Measurements from ENCODE around the gene EHD2. TPM values are rescaled to one million over a fixed set of nuclear protein-coding genes. Genes with fewer than 3 reads are reported as not detected.

Gene EHD2
- total and polyA plus RNA-seq, 4 donors = 68.0 to 190 (median 127) TPM

DNA sequence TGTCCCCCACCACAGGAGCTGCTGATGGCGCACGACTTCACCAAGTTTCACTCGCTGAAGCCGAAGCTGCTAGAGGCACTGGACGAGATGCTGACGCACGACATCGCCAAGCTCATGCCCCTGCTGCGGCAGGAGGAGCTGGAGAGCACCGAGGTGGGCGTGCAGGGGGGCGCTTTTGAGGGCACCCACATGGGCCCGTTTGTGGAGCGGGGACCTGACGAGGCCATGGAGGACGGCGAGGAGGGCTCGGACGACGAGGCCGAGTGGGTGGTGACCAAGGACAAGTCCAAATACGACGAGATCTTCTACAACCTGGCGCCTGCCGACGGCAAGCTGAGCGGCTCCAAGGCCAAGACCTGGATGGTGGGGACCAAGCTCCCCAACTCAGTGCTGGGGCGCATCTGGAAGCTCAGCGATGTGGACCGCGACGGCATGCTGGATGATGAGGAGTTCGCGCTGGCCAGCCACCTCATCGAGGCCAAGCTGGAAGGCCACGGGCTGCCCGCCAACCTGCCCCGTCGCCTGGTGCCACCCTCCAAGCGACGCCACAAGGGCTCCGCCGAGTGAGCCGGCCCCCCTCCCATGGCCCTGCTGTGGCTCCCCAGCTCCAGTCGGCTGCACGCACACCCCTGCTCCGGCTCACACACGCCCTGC lies 27.8 kb downstream of the EHD2 start:
- DNase-seq (no peak), ATAC-seq (ENCODE audit: insufficient read depth, low FRiP score) (no peak)
- Histone ChIP-seq H3K9ac (ENCODE audit: insufficient read depth in 1 of 2, low read length in 2 of 2) (no peak overlapping the region), H3K9me3 (ENCODE audit: control insufficient read depth in 4 of 4, insufficient read depth in 3 of 4, low read length in 3 of 4) (peaks cover 0 to 4% (median 0%) of the 10 kb centered on the region in 4 donors), H3K27ac (ENCODE audit: low read depth in 1 of 2, low read length in 1 of 2) (peak overlapping the region in 1 of 2 donors; percentile 26), H3K4me3 (no peak overlapping the region), H3K36me3 (ENCODE audit: control insufficient read depth in 4 of 4, insufficient read depth in 4 of 4, low read length in 4 of 4) (peaks cover 0 to 34% (median 19%) of the 10 kb centered on the region in 4 donors), H3K27me3 (ENCODE audit: control insufficient read depth in 3 of 3, insufficient read depth in 3 of 3, low read length in 2 of 3) (no peaks in the 10 kb centered on the region), H3K4me1 (ENCODE audit: control insufficient read depth in 5 of 5, insufficient read depth in 5 of 5, low read length in 5 of 5) (peaks cover 4 to 23% (median 9%) of the 10 kb centered on the region in 5 donors)
- WGBS, 2 donors = 93% methylated on average over 48 of the region's 48 CpGs
- TF ChIP-seq, protein P1, sequence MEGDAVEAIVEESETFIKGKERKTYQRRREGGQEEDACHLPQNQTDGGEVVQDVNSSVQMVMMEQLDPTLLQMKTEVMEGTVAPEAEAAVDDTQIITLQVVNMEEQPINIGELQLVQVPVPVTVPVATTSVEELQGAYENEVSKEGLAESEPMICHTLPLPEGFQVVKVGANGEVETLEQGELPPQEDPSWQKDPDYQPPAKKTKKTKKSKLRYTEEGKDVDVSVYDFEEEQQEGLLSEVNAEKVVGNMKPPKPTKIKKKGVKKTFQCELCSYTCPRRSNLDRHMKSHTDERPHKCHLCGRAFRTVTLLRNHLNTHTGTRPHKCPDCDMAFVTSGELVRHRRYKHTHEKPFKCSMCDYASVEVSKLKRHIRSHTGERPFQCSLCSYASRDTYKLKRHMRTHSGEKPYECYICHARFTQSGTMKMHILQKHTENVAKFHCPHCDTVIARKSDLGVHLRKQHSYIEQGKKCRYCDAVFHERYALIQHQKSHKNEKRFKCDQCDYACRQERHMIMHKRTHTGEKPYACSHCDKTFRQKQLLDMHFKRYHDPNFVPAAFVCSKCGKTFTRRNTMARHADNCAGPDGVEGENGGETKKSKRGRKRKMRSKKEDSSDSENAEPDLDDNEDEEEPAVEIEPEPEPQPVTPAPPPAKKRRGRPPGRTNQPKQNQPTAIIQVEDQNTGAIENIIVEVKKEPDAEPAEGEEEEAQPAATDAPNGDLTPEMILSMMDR (IDR thresholded peaks at IDR 0.05; ENCODE audit: control extremely low read depth, extremely low read depth) = no peak

DNA sequence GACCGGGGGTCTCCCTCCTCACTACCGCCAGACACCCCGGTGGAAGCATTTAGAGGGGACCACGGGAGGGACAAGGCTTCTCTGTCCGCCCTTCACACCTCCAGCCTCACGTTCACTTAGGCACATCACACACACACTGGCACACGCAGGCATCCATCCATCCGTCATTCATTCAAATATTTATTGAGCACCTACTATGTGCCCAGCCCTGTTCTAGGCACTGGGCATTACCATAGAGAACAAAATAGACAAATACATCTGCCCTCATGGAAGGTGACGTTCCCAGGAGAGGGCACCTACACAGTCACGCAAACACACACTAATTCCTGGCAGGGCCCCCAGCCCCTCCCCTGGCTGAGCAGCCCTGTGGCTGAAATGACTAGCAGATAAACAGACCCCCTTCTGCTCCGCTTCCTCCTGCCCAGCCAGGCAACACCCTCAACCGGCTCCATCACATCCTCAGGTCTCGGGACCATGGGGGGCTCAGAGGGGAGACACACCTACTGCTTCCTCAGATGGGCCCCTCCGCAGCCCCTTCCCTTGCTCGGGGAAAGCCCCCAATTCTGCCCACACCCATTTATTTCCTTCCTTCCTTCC lies 28.4 kb downstream of the EHD2 start:
- ATAC-seq (ENCODE audit: insufficient read depth, low FRiP score) = no peak
- no peak overlapping the region for H3K9ac ChIP-seq (ENCODE audit: insufficient read depth in 1 of 2, low read length in 2 of 2)
- 72 to 77% methylated on average over 15 of the region's 15 CpGs for WGBS, 2 donors
- H3K4me1 ChIP-seq (ENCODE audit: control insufficient read depth in 5 of 5, insufficient read depth in 5 of 5, low read length in 5 of 5) = peaks cover 5 to 23% (median 9%) of the 10 kb centered on the region in 5 donors
- DNase-seq = no peak
- H3K27ac ChIP-seq (ENCODE audit: low read depth in 1 of 2, low read length in 1 of 2) = peak overlapping the region; percentile 55 to 70
- H3K9me3 ChIP-seq (ENCODE audit: control insufficient read depth in 4 of 4, insufficient read depth in 3 of 4, low read length in 3 of 4) = peaks cover 0 to 4% (median 0%) of the 10 kb centered on the region in 4 donors
- no peaks in the 10 kb centered on the region for H3K27me3 ChIP-seq (ENCODE audit: control insufficient read depth in 3 of 3, insufficient read depth in 3 of 3, low read length in 2 of 3)
- H3K4me3 ChIP-seq = no peak overlapping the region
- TF ChIP-seq, protein P1 (IDR thresholded peaks at IDR 0.05; ENCODE audit: control extremely low read depth, extremely low read depth) = no peak
- peaks cover 0 to 29% (median 13%) of the 10 kb centered on the region in 4 donors for H3K36me3 ChIP-seq (ENCODE audit: control insufficient read depth in 4 of 4, insufficient read depth in 4 of 4, low read length in 4 of 4)

DNA sequence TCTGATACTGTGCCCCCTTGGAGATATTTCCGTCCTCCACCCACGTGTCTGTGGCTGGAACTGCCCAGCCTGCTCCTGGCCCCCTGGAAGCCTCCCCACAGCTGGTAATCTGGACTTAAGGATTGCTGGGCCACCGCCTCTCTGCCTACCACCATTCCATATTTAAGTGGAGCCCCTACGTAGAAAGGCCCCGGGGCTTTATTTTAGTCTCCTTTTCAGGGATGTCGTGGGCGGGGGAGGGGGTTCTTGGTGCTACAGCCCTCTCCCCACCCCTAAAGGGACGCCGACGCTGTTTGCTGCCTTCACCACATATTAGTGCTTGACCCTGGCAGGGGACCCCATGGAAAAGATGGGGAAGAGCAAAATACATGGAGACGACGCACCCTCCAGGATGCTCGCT lies 29.4 kb downstream of the EHD2 start:
- peak overlapping the region; percentile 70 to 95 for H3K27ac ChIP-seq (ENCODE audit: low read depth in 1 of 2, low read length in 1 of 2)
- H3K9ac ChIP-seq (ENCODE audit: insufficient read depth in 1 of 2, low read length in 2 of 2) = peak overlapping the region in 1 of 2 donors; percentile 57
- ATAC-seq (ENCODE audit: insufficient read depth, low FRiP score) (no peak), DNase-seq (peak in 1 of 3 donors; percentile 38)
- TF ChIP-seq, protein P1 (IDR thresholded peaks at IDR 0.05; ENCODE audit: control extremely low read depth, extremely low read depth) = no peak
- H3K27me3 ChIP-seq (ENCODE audit: control insufficient read depth in 3 of 3, insufficient read depth in 3 of 3, low read length in 2 of 3) = no peaks in the 10 kb centered on the region
- WGBS, 2 donors = 44 to 61% methylated on average over 13 of the region's 13 CpGs
- no peak overlapping the region for H3K4me3 ChIP-seq
- peaks cover 0 to 2% (median 0%) of the 10 kb centered on the region in 4 donors for H3K9me3 ChIP-seq (ENCODE audit: control insufficient read depth in 4 of 4, insufficient read depth in 3 of 4, low read length in 3 of 4)
- H3K36me3 ChIP-seq (ENCODE audit: control insufficient read depth in 4 of 4, insufficient read depth in 4 of 4, low read length in 4 of 4) = peaks cover 0 to 33% (median 14%) of the 10 kb centered on the region in 4 donors
- peaks cover 7 to 23% (median 9%) of the 10 kb centered on the region in 5 donors for H3K4me1 ChIP-seq (ENCODE audit: control insufficient read depth in 5 of 5, insufficient read depth in 5 of 5, low read length in 5 of 5)

Measured in lung (tissue), 12 donors.